ENCODE data around the gene SDE2.
"Not testable (repeated sequence)": the region's sequence is repeated elsewhere in the genome, so short reads cannot be mapped to it uniquely, and the experiment has no call there.

SDE2 gene

DNA sequence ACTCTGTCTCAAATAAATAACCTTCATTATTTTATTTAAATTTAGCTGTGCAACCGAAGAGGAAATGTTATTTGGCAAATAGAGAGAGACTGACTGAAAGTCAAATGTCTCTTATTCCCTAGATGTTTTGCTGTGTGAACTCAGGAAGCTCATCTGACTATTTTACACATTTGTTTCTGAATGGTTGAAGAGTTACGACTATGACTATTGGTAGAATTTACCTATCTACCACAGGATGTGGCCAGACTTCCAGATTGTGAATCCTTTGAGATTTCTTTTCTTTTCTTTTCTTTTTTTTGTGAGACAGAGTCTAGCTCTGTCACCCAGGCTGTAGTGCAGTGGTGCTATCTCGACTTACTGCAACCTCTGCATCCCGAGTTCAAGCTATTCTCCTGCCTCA is 5.3 kb upstream of the SDE2 start:
- no peak for DNase-seq

DNA sequence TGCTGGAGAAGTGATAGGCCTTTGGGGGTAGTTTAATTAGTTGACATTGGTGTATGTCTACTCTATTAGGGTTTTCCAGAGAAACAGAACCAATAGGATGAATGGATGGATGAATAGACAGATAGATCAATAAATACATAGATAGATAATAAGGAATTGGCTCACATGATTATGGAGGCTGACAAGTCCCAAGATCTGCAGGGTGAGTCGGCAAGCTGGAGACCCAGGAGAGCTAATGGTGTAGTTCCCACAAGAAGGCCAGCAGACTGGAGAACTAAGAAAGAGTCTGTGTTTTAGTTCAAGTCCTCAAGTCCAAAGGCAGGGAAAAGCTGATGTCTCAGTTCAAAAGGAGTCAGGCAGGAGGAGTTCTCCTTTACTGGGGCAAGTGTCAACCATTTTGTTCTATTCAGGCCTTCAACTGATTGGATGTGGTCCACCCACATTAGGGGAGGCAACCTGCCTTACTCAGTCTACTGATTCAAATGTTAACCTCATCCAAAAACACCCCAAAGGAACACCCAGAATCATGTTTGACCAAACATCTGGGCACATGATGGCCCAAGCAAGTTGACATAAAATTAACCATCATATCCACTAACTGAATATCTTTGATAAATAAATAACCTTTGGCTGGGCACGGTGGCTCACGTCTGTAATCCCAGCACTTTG is 4.5 kb upstream of the SDE2 start:
- DNase-seq = no peak

DNA sequence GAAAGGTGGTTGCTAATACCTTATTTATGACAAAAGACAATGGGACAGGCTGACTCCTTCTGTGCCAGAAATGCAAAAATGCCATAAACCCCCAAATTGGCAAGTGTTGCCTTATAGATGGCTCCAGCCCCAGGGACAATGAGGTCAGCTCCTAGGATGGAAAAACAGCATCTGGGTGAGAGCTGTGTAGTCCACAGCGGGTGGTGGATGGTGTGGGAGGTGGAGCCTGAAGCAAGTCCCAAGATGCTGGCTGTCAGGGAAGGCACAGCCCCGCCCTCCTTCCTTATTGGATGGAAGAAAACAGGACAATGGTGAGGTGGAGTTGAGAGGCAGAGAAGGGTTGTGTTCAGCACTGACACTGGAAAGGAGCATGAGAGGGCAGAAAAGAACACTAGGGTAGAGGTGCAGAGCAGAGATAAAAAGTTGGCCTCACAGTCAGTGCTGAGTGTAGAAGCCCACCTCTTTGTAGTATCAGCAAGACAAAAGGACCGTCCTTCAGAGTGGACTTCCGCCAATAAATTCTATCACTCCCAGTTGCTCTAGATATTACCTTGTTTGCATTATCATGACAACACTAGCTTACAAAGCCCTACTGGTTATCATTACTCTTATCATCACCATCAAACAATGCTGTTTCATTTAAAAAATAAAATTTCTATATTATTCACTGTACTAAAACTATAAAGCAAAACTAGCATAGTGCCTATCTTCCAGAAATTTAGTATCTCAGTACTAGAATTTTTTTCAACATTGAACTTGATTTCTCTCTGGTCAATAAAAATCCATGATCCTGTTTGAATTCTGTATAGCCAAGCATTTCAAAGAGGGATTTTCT is 3.7 kb upstream of the SDE2 start:
- peak; percentile 35 to 56 for DNase-seq

DNA sequence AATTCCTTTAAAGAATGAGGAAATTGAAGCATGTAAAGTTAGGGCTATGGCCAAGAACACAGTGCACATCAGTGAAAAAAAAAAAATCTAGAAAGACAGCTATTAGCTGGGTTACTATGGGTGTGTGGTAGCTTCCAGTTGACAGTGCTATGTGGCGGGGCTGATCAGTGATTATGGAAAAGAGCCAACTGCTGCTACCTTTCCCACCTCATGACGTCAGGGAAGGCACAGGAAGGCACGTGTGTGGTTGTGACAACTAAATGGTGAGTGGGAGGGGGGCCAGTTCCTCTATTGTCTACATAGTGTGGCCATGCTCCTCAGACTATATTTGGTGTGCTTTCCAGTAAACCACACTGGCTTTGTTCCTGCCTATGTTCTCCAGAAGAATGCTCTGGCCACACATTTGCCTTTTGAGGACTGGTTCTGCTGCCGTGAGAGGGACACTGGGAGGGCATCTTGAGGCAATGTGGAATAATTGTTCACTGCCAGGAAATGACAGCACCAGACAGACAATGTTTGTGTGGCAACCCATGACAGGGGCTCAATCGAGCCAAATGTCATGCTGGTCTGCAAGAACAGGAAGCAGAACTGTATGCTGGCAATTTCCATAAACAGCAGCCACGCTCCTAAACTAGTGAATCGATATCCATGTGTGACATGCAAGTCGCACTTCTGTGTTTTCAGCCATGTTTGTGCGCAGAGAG is 3.0 kb upstream of the SDE2 start:
- DNase-seq = peak; percentile 83 to 92

DNA sequence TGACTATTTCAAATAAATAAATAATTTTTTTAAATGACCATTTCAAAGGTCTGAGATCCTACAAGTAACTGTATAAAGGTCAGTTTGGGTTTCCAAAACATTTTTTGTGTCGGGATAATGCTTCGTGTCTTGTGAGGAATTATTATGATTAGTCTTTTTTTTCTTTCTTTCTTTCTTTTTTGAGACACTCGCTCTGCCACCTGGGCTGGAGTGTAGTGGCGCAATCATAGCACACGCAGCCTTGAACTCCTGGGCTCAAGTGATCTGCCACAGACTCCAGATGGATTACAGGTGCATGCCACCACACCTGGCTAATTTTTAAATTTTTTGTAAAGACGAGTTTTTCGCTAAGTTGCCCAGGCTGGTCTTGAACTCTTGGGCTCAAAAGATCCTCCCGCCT is 1.9 kb upstream of the SDE2 start:
- no peak for DNase-seq

DNA sequence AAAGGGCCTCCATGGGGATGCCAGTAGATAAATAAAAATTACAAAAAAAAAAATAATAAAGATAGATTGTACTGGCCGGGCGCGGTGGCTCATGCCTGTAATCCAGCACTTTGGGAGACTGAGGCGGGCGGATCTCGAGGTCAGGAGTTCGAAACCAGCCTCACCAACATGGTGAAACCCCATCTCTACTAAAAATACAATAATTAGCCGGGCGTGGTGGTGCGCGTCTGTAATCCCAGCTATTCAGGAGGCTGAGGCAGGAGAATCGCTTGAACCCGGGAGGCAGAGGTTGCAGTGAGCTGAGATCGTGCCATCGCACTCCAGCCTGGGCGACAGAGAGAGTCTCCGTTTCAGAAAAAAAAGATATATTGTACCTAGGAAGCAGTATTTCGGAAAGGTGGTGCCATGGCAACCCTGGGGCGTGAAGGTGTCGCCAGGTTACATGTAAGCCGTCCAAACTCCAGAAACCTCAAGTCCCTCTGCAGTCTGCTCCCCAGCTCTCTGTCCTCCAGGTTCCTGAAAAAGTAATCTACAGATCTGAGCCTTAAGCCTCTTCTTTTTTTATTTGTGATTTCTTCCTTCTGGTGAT is 1.4 kb upstream of the SDE2 start:
- DNase-seq = peak; percentile 35 to 58

DNA sequence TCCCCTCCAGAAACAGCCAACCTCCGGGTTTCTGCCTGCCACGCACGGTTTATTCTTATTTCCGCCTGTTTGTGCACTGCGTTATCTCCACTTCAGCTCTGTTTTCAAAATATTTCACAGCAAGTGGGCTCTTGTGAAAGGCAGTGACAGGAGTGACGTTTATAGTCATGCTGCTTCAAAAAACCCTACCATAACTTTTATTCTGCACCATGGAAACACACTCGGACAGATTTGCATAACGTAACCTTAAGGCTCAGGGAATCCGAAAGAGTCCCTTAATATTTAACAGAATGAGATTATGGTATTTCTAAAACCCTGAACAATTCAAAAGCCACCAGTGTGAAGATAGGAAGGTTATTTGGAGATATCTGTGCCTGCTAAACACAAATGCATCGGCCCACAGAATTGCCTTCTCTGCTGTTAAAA is 782 bp upstream of the SDE2 start:
- peak; percentile 81 to 82 for DNase-seq

DNA sequence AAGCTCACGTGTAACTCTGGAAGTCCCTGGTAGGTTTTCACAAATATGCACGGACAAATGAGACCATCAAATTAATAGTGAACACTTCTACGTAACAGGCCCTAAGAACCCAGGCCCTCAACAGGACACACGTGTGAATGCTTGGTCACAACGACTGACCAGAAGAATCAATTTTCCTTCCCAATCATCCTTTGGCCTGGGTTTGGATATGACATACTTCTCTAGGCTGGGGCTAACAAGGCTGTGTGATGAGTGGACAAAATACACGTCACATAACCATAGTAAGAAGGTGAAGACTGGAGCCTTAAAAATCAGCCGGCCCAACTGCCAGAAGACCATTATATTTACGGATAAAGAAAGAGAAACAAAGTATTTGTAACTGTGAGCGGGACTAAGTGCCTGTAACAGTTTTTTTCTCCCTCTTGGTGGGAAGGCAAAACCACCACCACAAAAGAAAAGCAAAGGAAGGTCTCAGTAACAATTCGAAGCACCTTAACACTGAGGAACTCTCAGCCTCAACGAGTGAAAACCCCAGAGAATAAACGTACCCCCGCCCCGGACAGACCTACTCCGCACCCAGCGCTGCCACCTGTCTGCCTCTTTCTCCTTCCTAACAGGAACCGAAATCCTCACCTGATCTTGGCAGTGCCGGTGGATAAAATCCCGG is 450 bp downstream of the SDE2 start:
- DNase-seq = no peak

DNA sequence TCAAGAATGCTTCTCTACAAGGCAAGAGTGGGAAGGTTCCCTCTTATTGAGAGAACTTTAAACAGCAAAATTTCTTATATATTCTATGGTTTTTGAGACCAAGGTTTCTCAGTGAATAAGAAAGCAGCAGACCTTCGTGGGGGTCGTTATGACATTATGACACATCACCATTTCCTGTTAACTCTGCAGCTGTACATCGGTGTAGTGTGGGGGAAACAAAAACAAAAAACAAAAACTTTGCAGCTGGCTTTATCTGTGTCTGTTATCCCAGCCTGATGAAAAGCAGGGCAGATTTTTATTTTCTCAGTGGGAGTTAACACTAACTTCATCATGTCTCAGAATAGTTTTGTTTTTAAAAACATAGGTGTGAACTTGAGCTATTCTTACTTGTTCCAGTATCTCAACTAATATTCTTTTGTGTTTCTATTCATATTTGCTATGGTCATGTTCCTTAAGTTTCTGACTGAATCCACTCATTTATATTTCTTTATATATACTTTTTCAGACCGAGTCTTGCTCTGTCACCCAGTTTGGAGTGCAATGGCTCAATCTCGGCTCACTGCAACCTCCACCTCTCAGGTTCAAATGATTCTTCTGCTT is 2.1 kb downstream of the SDE2 start:
- peak in 1 of 2 donors; percentile 30 for DNase-seq

DNA sequence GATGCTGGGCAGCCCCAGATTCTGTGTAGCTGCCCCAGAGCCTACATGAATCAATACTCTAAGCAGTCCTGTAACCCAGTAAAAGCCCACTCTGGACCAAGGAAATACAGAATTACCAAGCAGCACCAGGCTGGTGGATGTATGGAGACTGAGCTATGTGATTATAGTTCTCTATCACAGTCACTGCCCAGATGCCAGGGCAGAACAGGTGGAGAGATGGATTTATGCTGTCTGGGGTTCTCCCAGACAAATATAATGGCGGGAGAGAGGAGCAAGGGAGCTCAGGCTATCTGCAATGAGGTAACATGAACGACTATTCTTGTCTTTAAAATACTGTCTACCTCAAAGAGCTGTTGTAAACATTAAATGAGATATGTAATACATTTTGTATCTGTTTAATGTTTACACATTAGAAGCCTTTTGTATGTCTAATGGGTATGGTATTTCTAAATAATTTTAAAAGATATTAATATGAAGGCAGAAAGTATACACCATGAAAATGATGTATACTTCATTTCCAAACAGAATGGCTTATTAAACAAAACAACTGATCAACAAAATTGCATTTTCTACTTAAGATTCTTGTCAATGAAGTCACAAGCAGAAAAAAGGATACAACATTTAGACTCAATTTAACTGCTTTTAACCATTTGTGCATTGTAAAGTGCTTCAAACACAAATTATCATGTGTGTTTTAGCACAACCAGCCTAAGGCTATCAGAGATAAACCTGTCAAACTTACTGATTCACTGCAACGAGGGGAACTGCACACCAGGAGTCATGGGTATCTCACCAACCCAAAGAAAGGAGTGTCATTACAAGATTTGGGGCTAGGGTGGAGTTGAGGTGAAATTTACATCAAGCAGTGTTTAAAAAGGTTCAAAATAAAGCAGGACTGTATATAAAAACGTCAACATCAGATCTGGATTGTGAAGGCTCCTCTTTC is 3.0 kb downstream of the SDE2 start:
- no peak for DNase-seq

DNA sequence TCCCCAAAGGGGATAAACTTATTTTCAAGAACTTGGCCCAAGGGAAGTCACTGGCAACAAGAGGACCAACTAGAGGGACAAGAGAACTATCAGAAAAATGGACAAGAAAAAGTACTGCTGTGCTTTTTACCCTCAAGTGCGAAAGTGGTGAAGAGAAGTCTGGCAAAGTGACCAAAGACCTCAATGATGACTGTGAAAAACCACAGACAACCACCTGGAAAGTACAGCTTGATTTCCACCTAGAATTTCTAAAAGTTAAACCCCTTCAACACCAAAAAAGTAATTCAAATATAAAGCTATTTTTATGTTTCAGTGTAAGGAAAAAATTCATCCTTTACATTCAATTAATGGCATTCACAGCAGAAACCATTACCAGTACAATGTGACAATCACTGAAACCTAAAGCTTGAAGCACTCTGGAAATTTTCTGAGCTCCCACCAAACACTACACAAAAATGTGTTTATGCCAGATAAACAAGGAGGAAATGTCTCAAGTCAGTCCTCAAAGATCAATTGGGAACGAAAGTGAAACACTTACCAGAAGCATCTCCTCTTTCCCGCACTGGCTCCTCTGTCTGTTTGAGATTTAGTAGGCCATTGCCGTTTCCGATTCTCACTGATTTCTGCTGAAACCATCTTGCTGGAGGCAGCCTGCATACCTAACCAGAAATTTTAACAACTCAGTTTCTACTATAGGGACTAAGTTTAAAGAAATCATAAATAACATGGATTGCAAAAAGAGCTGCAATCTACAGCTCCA is 8.3 kb downstream of the SDE2 start:
- DNase-seq = peak in 1 of 2 donors; percentile 67

DNA sequence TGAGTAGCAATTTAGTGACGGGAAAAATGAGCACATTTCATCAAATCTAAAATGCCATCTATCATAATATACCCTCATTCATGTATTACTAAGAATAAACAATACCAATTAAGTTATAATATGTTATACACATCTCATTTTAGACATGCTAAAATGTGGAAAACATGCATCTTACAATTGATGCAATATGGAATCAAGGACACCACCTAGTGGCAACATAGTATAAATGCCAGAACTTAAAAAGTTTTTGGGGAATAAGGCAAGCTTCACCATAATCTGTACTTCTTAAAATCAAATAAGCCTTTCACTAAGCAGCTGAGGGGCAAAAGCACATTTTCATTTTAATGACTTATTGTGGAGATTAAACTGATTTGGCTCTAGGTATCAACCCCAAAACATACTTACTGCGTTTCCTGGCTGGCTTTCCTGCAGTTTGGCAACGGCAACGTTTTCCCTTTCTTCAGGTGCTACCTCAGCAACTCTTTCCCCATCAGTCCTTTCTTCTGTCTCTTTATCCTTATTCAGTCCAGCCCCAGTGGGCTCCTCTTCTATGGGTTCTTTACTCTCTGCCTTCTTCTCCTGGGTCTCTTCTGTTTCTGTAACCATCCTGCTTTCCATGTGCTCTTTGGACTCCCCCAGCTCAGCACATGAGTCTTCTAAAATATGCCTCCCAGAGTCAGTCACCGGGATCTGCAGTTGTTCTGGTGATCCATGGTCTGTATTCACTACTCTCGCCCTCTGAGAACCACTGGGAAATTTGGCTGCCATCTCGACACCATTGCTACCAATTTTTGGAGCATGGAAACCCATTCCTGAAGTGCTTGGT is 11.4 kb downstream of the SDE2 start:
- DNase-seq = peak in 1 of 2 donors; percentile 65

DNA sequence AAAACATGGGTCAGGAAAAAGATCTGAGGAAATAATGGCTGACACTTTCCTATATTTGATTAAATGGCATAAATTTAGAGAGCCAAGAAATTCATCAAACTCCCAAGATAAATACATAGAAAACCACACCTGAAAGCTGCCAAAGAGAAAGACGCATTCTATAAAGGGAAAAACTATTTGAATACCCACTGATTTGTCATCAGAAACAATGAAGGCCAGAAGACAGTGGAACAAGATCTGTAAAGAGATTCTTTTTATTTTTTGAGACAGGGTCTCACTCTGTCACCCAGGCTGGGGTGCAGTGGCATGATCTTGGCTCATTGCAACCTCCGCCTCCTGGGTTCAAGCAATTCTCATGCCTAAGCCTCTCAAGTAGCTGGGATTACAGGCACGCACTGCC is 17.4 kb downstream of the SDE2 start:
- DNase-seq = no peak

DNA sequence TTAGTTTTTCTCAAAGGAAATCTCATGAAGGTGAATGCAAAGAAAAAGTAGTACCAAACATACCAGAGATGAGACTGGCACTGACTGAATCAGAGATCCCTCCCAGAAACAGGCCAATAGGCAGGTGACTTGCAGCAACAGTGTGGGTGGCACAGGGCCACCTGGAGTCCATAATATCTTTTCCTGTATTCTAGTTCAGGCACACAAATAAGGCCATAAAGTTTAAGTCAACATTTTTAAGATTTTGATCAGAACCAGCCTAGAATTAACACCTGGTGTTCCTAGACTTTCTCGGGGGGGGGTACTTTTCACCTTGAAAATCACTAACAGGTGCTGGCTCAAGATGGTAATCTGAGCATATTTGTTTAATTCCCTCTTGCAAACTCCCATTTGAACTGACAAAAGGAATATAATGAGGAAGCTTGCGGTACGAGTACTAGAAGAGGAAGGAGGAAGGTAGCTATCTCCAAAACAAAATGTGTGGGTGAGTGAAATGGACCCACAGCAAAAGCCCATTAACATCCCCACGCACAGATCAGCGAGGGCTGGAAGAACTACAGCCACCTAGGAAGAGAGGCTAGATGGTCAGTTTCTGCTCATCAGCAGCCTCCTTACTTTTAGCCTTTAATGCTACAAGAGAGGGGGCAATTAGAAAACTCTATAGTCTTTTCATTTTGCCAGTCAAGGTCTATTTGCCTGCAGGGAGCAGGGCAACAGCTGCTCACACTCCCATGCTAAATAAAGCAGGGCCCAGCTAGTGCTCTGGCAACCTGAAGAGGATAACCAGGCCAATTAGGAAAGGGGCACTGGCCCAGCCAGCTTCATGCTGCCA is 18.9 kb downstream of the SDE2 start:
- no peak for DNase-seq

DNA sequence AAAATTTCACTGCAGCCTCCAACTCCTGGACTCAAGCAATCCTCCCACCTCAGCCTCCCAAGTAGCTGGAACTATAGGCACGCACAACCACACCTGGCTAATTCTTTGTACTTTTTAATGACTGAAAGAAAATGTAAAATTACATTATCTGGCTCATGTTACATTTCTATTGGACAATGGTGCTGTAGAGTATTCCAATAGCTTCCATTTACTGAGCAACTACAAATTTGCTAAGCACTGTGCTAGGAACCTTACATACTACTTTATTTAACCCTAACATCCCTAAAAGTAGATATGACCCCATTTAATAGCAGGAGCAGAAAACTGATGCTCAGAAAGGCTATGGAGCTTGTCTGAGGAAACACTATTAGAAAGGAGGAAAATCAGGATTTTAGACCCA is 19.7 kb downstream of the SDE2 start:
- DNase-seq = no peak

DNA sequence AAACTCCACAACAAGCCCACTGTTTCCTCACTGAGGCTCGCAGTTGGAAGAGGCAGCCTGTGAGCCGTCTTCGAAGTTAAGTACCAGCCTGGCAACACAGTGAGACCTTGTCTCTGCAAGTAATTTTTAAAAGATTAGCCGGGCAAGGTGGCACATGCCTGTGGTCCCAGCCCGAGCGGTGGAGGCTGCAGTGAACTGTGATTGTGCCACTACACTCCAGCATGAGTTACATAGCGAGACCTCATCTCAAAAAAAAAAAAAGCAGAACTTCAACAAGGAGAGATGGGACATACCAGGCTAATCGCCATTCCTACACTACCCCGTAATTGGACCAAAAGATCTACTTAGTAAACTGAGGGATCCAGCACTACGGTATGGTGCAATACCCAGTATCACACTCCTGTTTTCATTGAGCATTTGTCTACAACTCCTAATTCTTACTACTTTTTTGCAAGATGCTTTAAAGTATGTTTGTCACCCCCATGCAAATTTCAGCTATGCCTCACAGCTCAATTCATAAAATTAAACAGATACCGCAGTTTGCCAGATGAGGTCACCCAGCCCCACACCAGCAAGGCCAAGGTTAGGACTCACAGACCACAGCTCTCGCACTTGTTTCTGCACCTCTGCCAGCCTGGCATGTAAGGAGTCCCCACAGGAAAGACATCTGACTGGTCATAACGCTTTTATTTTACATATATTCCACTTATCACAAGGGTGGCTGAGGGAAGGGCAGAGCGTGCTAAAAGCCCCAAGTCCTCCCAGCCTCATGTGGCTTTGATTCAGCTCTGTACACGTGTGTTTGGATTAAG is 21.0 kb downstream of the SDE2 start:
- DNase-seq = no peak

DNA sequence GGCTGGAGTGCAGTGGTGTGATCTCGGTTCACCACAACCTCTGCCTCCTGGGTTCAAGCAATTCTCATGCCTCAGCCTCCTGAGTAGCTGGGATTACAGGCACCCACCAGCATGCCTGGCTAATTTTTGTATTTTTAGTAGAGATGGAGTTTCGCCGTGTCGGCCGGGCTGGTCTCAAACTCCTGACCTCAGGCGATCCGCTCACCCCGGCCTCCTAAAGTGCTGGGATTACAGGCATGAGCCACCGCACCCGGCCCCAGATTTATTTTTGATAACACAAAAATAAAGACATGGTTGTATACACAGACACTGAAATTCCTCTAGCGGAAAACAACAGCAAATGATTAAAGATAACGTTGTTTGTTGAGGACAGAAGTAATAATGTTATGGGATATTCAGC is 24.0 kb downstream of the SDE2 start:
- DNase-seq = not testable (repeated sequence)

DNA sequence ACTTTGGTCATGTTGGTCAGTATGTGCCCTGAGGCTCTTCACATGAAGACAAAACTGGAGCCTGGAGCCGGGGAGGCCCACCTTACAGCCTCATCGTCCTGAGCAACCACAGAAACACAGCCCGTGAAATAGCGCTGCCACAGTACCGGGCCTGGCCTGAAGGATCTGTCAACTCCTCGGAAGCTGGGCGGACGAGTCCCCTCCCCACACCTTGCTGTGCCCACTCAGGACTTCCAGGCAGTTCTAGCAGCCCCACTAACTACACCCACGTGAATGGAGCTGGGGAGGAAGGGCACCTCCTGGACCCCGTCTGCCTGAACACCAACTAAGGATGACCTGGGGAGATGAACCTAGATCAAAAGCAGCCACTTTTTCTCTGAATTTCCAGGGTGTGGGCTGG is 24.7 kb downstream of the SDE2 start:
- no peak for DNase-seq

All from CD4-positive, alpha-beta T cell treated with Interferon alpha-2 for 1 hour (primary cell).